SK-N-SH treated with all-trans-retinoic acid at 6 μM for 48 hours (cell line): ENCODE measurements around the gene ETNK2.
A peak's percentile ranks its signal among the peaks of the same experiment; 100 is the strongest.

ENCODE experiments used
- ATAC-seq: fragments of 200-7000 bp; cut with Tn5 transposase; 3 replicates; pipeline ENCODE4 v1.9.1; 2020; ENCODE audit warnings: mild to moderate bottlenecking, moderate library complexity
- BACH2 ChIP-seq: fragments of 250-450 bp; sonication (Bioruptor Pico); IDR thresholded peaks from 2 replicates; pipeline ENCODE4 v1.9.0; 2021; ENCODE audit warnings: mild to moderate bottlenecking, borderline replicate concordance
- CREB5 ChIP-seq: fragments of 250-450 bp; sonication (Bioruptor Pico); IDR thresholded peaks from 2 replicates; pipeline ENCODE4 v1.5.1; 2020; ENCODE audit warnings: low read depth, mild to moderate bottlenecking, moderate library complexity
- CSRNP3 ChIP-seq: fragments of 250-450 bp; sonication (Bioruptor Pico); IDR thresholded peaks from 2 replicates; pipeline ENCODE4 v1.5.1; 2021; ENCODE audit warnings: mild to moderate bottlenecking, moderate library complexity
- ESRRG ChIP-seq: fragments of 250-450 bp; sonication (Bioruptor Pico); IDR thresholded peaks from 2 replicates; pipeline ENCODE4 v1.6.1; 2021; ENCODE audit warnings: mild to moderate bottlenecking
- GLIS3 ChIP-seq: fragments of 250-450 bp; sonication (Bioruptor Pico); IDR thresholded peaks from 2 replicates; pipeline ENCODE4 v1.5.0; 2020; ENCODE audit warnings: mild to moderate bottlenecking, moderate library complexity
- ISL1 ChIP-seq: fragments of 250-450 bp; sonication (Bioruptor Pico); IDR thresholded peaks from 2 replicates; pipeline ENCODE4 v2.1.2; 2022; ENCODE audit warnings: mild to moderate bottlenecking, moderate library complexity
- POU6F1 ChIP-seq: fragments of 250-450 bp; sonication (Bioruptor Pico); IDR thresholded peaks from 2 replicates; pipeline ENCODE4 v1.8.0; 2021; ENCODE audit warnings: low read depth, mild to moderate bottlenecking, moderate library complexity, borderline replicate concordance
- PPARA ChIP-seq: fragments of 250-450 bp; sonication (Bioruptor Pico); IDR thresholded peaks from 2 replicates; pipeline ENCODE4 v1.5.0; 2020; ENCODE audit warnings: mild to moderate bottlenecking, borderline replicate concordance
- RARB ChIP-seq: fragments of 250-450 bp; sonication (Bioruptor Pico); IDR thresholded peaks from 2 replicates; pipeline ENCODE4 v1.8.0; 2021; ENCODE audit warnings: mild to moderate bottlenecking, moderate library complexity
- SNAI2 ChIP-seq: fragments of 250-450 bp; sonication (Bioruptor Pico); IDR thresholded peaks from 2 replicates; pipeline ENCODE4 v1.5.0; 2020; ENCODE audit warnings: mild to moderate bottlenecking, moderate library complexity
- TCF4 ChIP-seq: fragments of 250-450 bp; sonication (Bioruptor Pico); IDR thresholded peaks from 2 replicates; pipeline ENCODE4 v1.8.0; 2021; ENCODE audit warnings: mild to moderate bottlenecking, moderate library complexity, borderline replicate concordance
- TOX ChIP-seq: fragments of 250-450 bp; sonication (Bioruptor Pico); IDR thresholded peaks from 2 replicates; pipeline ENCODE4 v1.8.0; 2021; ENCODE audit warnings: mild to moderate bottlenecking, moderate library complexity, borderline replicate concordance
- ZFP3 ChIP-seq: fragments of 250-450 bp; sonication (Bioruptor Pico); IDR thresholded peaks from 2 replicates; pipeline ENCODE4 v1.5.0; 2020; ENCODE audit warnings: mild to moderate bottlenecking, moderate library complexity
- ZFP30 ChIP-seq: fragments of 450-650 bp; formaldehyde crosslinking; IDR thresholded peaks from 2 replicates; pipeline ENCODE4 v1.5.0; 2022; ENCODE audit warnings: mild to moderate bottlenecking, moderate library complexity
- ZNF565 ChIP-seq: fragments of 450-650 bp; formaldehyde crosslinking; conservative IDR thresholded peaks from 2 replicates; pipeline ENCODE4 v1.5.0; 2020; ENCODE audit warnings: low read depth, mild to moderate bottlenecking, moderate library complexity
- ZNF70 ChIP-seq: fragments of 450-650 bp; formaldehyde crosslinking; IDR thresholded peaks from 2 replicates; pipeline ENCODE4 v1.5.0; 2020; ENCODE audit warnings: mild to moderate bottlenecking, moderate library complexity
- ZNF8 ChIP-seq: fragments of 450-650 bp; formaldehyde crosslinking; IDR thresholded peaks from 2 replicates; pipeline ENCODE4 v1.5.0; 2020; ENCODE audit warnings: mild to moderate bottlenecking, moderate library complexity

Gene ETNK2

GRCh38 chr1:204150702-204151551, 917 bp downstream of the ETNK2 start:
- TF ChIP-seq RARB (CRISPR knock-in tag) (no peak), ZNF70 (no peak), CREB5 (CRISPR knock-in tag) (no peak), SNAI2 (CRISPR knock-in tag) (no peak), ESRRG (CRISPR knock-in tag) (no peak), TCF4 (CRISPR knock-in tag) (no peak), POU6F1 (CRISPR knock-in tag) (no peak), PPARA (CRISPR knock-in tag) (no peak), ZNF8 (CRISPR knock-in tag) (no peak), ZFP3 (CRISPR knock-in tag) (no peak), ZNF565 (no peak)
- TF ChIP-seq, all 23 proteins: peak for 0
- peak; percentile 19 for ATAC-seq

GRCh38 chr1:204149635-204150565, 1.9 kb downstream of the ETNK2 start:
- TF ChIP-seq ZFP3 (CRISPR knock-in tag) (no peak), TCF4 (CRISPR knock-in tag) (no peak)
- TF ChIP-seq, all 23 proteins: peak for 0
- no peak for ATAC-seq

- ATAC-seq = no peak
- TF ChIP-seq PPARA (CRISPR knock-in tag) (no peak), ZFP30 (no peak), TOX (CRISPR knock-in tag) (no peak), ZNF565 (no peak)
These were observed 2.7 kb downstream of the ETNK2 start for GRCh38 chr1:204149107-204149506.

GRCh38 chr1:204147406-204148383, 4.1 kb downstream of the ETNK2 start:
- no peak for ATAC-seq
- TF ChIP-seq TOX (CRISPR knock-in tag) (no peak), ISL1 (CRISPR knock-in tag) (no peak), PPARA (CRISPR knock-in tag) (no peak), BACH2 (CRISPR knock-in tag) (no peak), SNAI2 (CRISPR knock-in tag) (no peak)

- TF ChIP-seq ISL1 (CRISPR knock-in tag) (no peak), GLIS3 (CRISPR knock-in tag) (no peak), CSRNP3 (CRISPR knock-in tag) (no peak), TOX (CRISPR knock-in tag) (no peak), RARB (CRISPR knock-in tag) (no peak), BACH2 (CRISPR knock-in tag) (no peak), ZNF565 (no peak)
- no peak for ATAC-seq
These were observed 4.9 kb downstream of the ETNK2 start for GRCh38 chr1:204146965-204147364.
